G401 (cell line): ENCODE data around the gene ITGB8. TPM values are rescaled to one million over a fixed set of nuclear protein-coding genes. Genes with fewer than 3 reads are reported as not detected.
A peak's percentile ranks its signal among the peaks of the same experiment; 100 is the strongest.

Experiments
- DNase-seq: peaks from one replicate; pipeline ENCODE4 v3.0.0-alpha.2; 2015; ENCODE audit warnings: low spot score
- in situ Hi-C: cut with HindIII; loops from 2 replicates; pipeline ENCODE4 v1.10.0; 2016; ENCODE audit warnings: low sequenced_read_pairs, mixed read lengths
- total RNA-seq: library from RNA; depleted of rRNA; stranded (reverse); fragments of >200 nt; shearing (Covaris generic); gene quantifications from 2 replicates; pipeline ENCODE4 v1.2.3, GENCODE V29; 2014

ITGB8 gene
- total RNA-seq, 1 experiment from 2014 or later, result not detected

GRCh38 chr7:20306180-20306946 lies 24.3 kb upstream of the ITGB8 start:
- no peak for DNase-seq
- in situ Hi-C loops, result no loop called here

- in situ Hi-C loops, result no loop called here
- no peak for DNase-seq
Observed at GRCh38 chr7:20307119-20307518, 23.6 kb upstream of the ITGB8 start.

GRCh38 chr7:20307901-20308300 lies 22.8 kb upstream of the ITGB8 start:
- in situ Hi-C loops, result no loop called here
- peak; percentile 17 for DNase-seq

- in situ Hi-C loops, result no loop called here
- no peak for DNase-seq
Observed at GRCh38 chr7:20310301-20310700, 20.4 kb upstream of the ITGB8 start.

- DNase-seq, result peak; percentile 10
Observed at GRCh38 chr7:20310963-20311742, 19.5 kb upstream of the ITGB8 start.

GRCh38 chr7:20311743-20312042 lies 19.0 kb upstream of the ITGB8 start:
- no peak for DNase-seq
- in situ Hi-C loops, result no loop called here

More at GRCh38 chr7:20310963-20311742, 19.5 kb upstream of the ITGB8 start:
- in situ Hi-C loops, result no loop called here

- DNase-seq, result no peak
- in situ Hi-C loops, result no loop called here
Observed at GRCh38 chr7:20312562-20312961, 18.1 kb upstream of the ITGB8 start.

GRCh38 chr7:20313626-20314025 lies 17.1 kb upstream of the ITGB8 start:
- no peak for DNase-seq
- in situ Hi-C loops, result no loop called here

GRCh38 chr7:20314198-20314597 lies 16.5 kb upstream of the ITGB8 start:
- no peak for DNase-seq
- in situ Hi-C loops, result no loop called here

- no peak for DNase-seq
Observed at GRCh38 chr7:20316706-20317105, 14.0 kb upstream of the ITGB8 start.

GRCh38 chr7:20317413-20317812 lies 13.3 kb upstream of the ITGB8 start:
- in situ Hi-C loops, result no loop called here
- DNase-seq, result no peak

More at GRCh38 chr7:20316706-20317105, 14.0 kb upstream of the ITGB8 start:
- in situ Hi-C loops, result no loop called here

GRCh38 chr7:20318933-20319332 lies 11.8 kb upstream of the ITGB8 start:
- in situ Hi-C loops, result no loop called here
- DNase-seq, result no peak

GRCh38 chr7:20320322-20320721 lies 10.4 kb upstream of the ITGB8 start:
- no peak for DNase-seq
- in situ Hi-C loops, result no loop called here

GRCh38 chr7:20320786-20321185 lies 9.9 kb upstream of the ITGB8 start:
- no peak for DNase-seq
- in situ Hi-C loops, result no loop called here

- no peak for DNase-seq
- in situ Hi-C loops, result no loop called here
Observed at GRCh38 chr7:20323595-20323994, 7.1 kb upstream of the ITGB8 start.

- in situ Hi-C loops, result no loop called here
- DNase-seq, result no peak
Observed at GRCh38 chr7:20326342-20326741, 4.4 kb upstream of the ITGB8 start.

- no peak for DNase-seq
- in situ Hi-C loops, result no loop called here
Observed at GRCh38 chr7:20327055-20327454, 3.6 kb upstream of the ITGB8 start.

GRCh38 chr7:20328027-20328426 lies 2.7 kb upstream of the ITGB8 start:
- in situ Hi-C loops, result no loop called here
- no peak for DNase-seq

GRCh38 chr7:20328692-20329091 lies 2.0 kb upstream of the ITGB8 start:
- in situ Hi-C loops, result no loop called here
- no peak for DNase-seq

- in situ Hi-C loops, result no loop called here
- peak; percentile 23 for DNase-seq
Observed at GRCh38 chr7:20329389-20330238, 1.1 kb upstream of the ITGB8 start.
